GM18861 (cell line): ENCODE results near the gene THEM4.
"Not testable (repeated sequence)": the region's sequence is repeated elsewhere in the genome, so short reads cannot be mapped to it uniquely, and the experiment has no call there.

ENCODE experiments used
- ATAC-seq: cut with Tn5 transposase; IDR thresholded peaks from one replicate; pipeline ENCODE4 v1.9.1; 2021; ENCODE audit not compliant: unreplicated experiment

The THEM4 gene

GRCh38 chr1:151860504-151861187 is 48.7 kb downstream of the THEM4 start:
- ATAC-seq: no peak

- no peak for ATAC-seq
These were observed 49.4 kb downstream of the THEM4 start for GRCh38 chr1:151859891-151860293.

GRCh38 chr1:151858886-151859665 is 50.2 kb downstream of the THEM4 start:
- ATAC-seq: no peak

GRCh38 chr1:151858030-151858746 is 51.1 kb downstream of the THEM4 start:
- ATAC-seq: no peak

GRCh38 chr1:151855933-151856332 is 53.4 kb downstream of the THEM4 start:
- ATAC-seq: no peak

- ATAC-seq: not testable (repeated sequence)
These were observed 53.8 kb downstream of the THEM4 start for GRCh38 chr1:151855516-151855915.

GRCh38 chr1:151854658-151855057 is 54.7 kb downstream of the THEM4 start:
- no peak for ATAC-seq

GRCh38 chr1:151853411-151853943 is 55.8 kb downstream of the THEM4 start, which contains the start of gene THEM5:
Gene THEM5, minus strand, starts transcription at chr1:151853712. Its CDS starts 147 bp downstream, at chr1:151853565.
- no peak for ATAC-seq

- no peak for ATAC-seq
These were observed 56.6 kb downstream of the THEM4 start for GRCh38 chr1:151852733-151853132.

GRCh38 chr1:151851886-151852285 is 57.4 kb downstream of the THEM4 start:
- no peak for ATAC-seq

GRCh38 chr1:151849871-151850270 is 59.4 kb downstream of the THEM4 start:
- ATAC-seq: no peak

- no peak for ATAC-seq
These were observed 60.2 kb downstream of the THEM4 start for GRCh38 chr1:151849126-151849525.

GRCh38 chr1:151847867-151848596 is 61.3 kb downstream of the THEM4 start:
- ATAC-seq: no peak

GRCh38 chr1:151846686-151847237 is 62.5 kb downstream of the THEM4 start:
- ATAC-seq: no peak

- no peak for ATAC-seq
These were observed 63.2 kb downstream of the THEM4 start for GRCh38 chr1:151846062-151846568.

- no peak for ATAC-seq
These were observed 65.9 kb downstream of the THEM4 start for GRCh38 chr1:151843398-151843797.

GRCh38 chr1:151841141-151841540 is 68.2 kb downstream of the THEM4 start:
- ATAC-seq: no peak

- ATAC-seq: no peak
These were observed 68.9 kb downstream of the THEM4 start for GRCh38 chr1:151840421-151840820.

GRCh38 chr1:151839457-151840403 is 69.6 kb downstream of the THEM4 start, which contains the start of gene C2CD4D:
Gene C2CD4D, minus strand, starts transcription at chr1:151839820. Its CDS starts 831 bp downstream, at chr1:151838989.
- no peak for ATAC-seq
